Measurements from ENCODE around the gene PUS1.

The PUS1 gene

GRCh38 chr12:131994589-131994988, 65.5 kb downstream of the PUS1 start:
- H3K4me3 ChIP-seq (ENCODE audit: low read depth, low read length) = no peak overlapping the region
- no peak for DNase-seq (ENCODE audit: low read depth)
- TF ChIP-seq, protein P1, sequence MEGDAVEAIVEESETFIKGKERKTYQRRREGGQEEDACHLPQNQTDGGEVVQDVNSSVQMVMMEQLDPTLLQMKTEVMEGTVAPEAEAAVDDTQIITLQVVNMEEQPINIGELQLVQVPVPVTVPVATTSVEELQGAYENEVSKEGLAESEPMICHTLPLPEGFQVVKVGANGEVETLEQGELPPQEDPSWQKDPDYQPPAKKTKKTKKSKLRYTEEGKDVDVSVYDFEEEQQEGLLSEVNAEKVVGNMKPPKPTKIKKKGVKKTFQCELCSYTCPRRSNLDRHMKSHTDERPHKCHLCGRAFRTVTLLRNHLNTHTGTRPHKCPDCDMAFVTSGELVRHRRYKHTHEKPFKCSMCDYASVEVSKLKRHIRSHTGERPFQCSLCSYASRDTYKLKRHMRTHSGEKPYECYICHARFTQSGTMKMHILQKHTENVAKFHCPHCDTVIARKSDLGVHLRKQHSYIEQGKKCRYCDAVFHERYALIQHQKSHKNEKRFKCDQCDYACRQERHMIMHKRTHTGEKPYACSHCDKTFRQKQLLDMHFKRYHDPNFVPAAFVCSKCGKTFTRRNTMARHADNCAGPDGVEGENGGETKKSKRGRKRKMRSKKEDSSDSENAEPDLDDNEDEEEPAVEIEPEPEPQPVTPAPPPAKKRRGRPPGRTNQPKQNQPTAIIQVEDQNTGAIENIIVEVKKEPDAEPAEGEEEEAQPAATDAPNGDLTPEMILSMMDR (IDR thresholded peaks at IDR 0.05; ENCODE audit: low read depth, low read length, missing control alignments) = no peak
